ENCODE results near the gene FMN1.

FMN1 gene

GRCh38 chr15:33047077-33047476 is 147.4 kb downstream of the FMN1 start:
- peaks cover 0 to 5% of the 10 kb centered on the region in 2 donors for H3K9me3 ChIP-seq (ENCODE audit: control insufficient read depth in 2 of 2, low read length in 2 of 2)
- no peak overlapping the region for H3K9ac ChIP-seq (ENCODE audit: low read depth in 1 of 2, low read length in 2 of 2)
- H3K4me3 ChIP-seq (ENCODE audit: low read length in 2 of 2) = no peak overlapping the region
- H3K27ac ChIP-seq (ENCODE audit: low read depth in 2 of 2, low read length in 2 of 2) = no peak overlapping the region
- H3K4me1 ChIP-seq (ENCODE audit: control insufficient read depth in 2 of 2, insufficient read depth in 2 of 2, low read length in 2 of 2) = no peaks in the 10 kb centered on the region
- no peaks in the 10 kb centered on the region for H3K27me3 ChIP-seq (ENCODE audit: control insufficient read depth in 2 of 2, insufficient read depth in 2 of 2, low read length in 2 of 2)
- peaks cover 0 to 8% of the 10 kb centered on the region in 2 donors for H3K36me3 ChIP-seq (ENCODE audit: control insufficient read depth in 2 of 2, insufficient read depth in 2 of 2, low read length in 2 of 2)

- no peak overlapping the region for H3K27ac ChIP-seq (ENCODE audit: low read depth in 2 of 2, low read length in 2 of 2)
- H3K9me3 ChIP-seq (ENCODE audit: control insufficient read depth in 2 of 2, low read length in 2 of 2) = peaks cover 0 to 5% of the 10 kb centered on the region in 2 donors
- H3K36me3 ChIP-seq (ENCODE audit: control insufficient read depth in 2 of 2, insufficient read depth in 2 of 2, low read length in 2 of 2) = peaks cover 0 to 8% of the 10 kb centered on the region in 2 donors
- H3K4me3 ChIP-seq (ENCODE audit: low read length in 2 of 2) = no peak overlapping the region
- no peak overlapping the region for H3K9ac ChIP-seq (ENCODE audit: low read depth in 1 of 2, low read length in 2 of 2)
- H3K27me3 ChIP-seq (ENCODE audit: control insufficient read depth in 2 of 2, insufficient read depth in 2 of 2, low read length in 2 of 2) = no peaks in the 10 kb centered on the region
- H3K4me1 ChIP-seq (ENCODE audit: control insufficient read depth in 2 of 2, insufficient read depth in 2 of 2, low read length in 2 of 2) = no peaks in the 10 kb centered on the region
Observed at GRCh38 chr15:33046329-33046728, 148.2 kb downstream of the FMN1 start.

GRCh38 chr15:33045066-33045810 is 149.3 kb downstream of the FMN1 start:
- Histone ChIP-seq H3K27me3 (ENCODE audit: control insufficient read depth in 2 of 2, insufficient read depth in 2 of 2, low read length in 2 of 2) (no peaks in the 10 kb centered on the region), H3K9me3 (ENCODE audit: control insufficient read depth in 2 of 2, low read length in 2 of 2) (peaks cover 0 to 5% of the 10 kb centered on the region in 2 donors), H3K36me3 (ENCODE audit: control insufficient read depth in 2 of 2, insufficient read depth in 2 of 2, low read length in 2 of 2) (peaks cover 0 to 8% of the 10 kb centered on the region in 2 donors), H3K4me3 (ENCODE audit: low read length in 2 of 2) (no peak overlapping the region), H3K9ac (ENCODE audit: low read depth in 1 of 2, low read length in 2 of 2) (no peak overlapping the region), H3K4me1 (ENCODE audit: control insufficient read depth in 2 of 2, insufficient read depth in 2 of 2, low read length in 2 of 2) (no peaks in the 10 kb centered on the region), H3K27ac (ENCODE audit: low read depth in 2 of 2, low read length in 2 of 2) (no peak overlapping the region)

- Histone ChIP-seq H3K4me1 (ENCODE audit: control insufficient read depth in 2 of 2, insufficient read depth in 2 of 2, low read length in 2 of 2) (no peaks in the 10 kb centered on the region), H3K36me3 (ENCODE audit: control insufficient read depth in 2 of 2, insufficient read depth in 2 of 2, low read length in 2 of 2) (peaks cover 0 to 8% of the 10 kb centered on the region in 2 donors), H3K4me3 (ENCODE audit: low read length in 2 of 2) (no peak overlapping the region), H3K27ac (ENCODE audit: low read depth in 2 of 2, low read length in 2 of 2) (no peak overlapping the region), H3K27me3 (ENCODE audit: control insufficient read depth in 2 of 2, insufficient read depth in 2 of 2, low read length in 2 of 2) (no peaks in the 10 kb centered on the region), H3K9ac (ENCODE audit: low read depth in 1 of 2, low read length in 2 of 2) (no peak overlapping the region), H3K9me3 (ENCODE audit: control insufficient read depth in 2 of 2, low read length in 2 of 2) (peaks cover 0 to 5% of the 10 kb centered on the region in 2 donors)
Observed at GRCh38 chr15:33044598-33044997, 149.9 kb downstream of the FMN1 start.

- no peaks in the 10 kb centered on the region for H3K27me3 ChIP-seq (ENCODE audit: control insufficient read depth in 2 of 2, insufficient read depth in 2 of 2, low read length in 2 of 2)
- peaks cover 0 to 5% of the 10 kb centered on the region in 2 donors for H3K9me3 ChIP-seq (ENCODE audit: control insufficient read depth in 2 of 2, low read length in 2 of 2)
- H3K9ac ChIP-seq (ENCODE audit: low read depth in 1 of 2, low read length in 2 of 2) = no peak overlapping the region
- no peak overlapping the region for H3K27ac ChIP-seq (ENCODE audit: low read depth in 2 of 2, low read length in 2 of 2)
- no peak overlapping the region for H3K4me3 ChIP-seq (ENCODE audit: low read length in 2 of 2)
- peaks cover 0 to 8% of the 10 kb centered on the region in 2 donors for H3K36me3 ChIP-seq (ENCODE audit: control insufficient read depth in 2 of 2, insufficient read depth in 2 of 2, low read length in 2 of 2)
- no peaks in the 10 kb centered on the region for H3K4me1 ChIP-seq (ENCODE audit: control insufficient read depth in 2 of 2, insufficient read depth in 2 of 2, low read length in 2 of 2)
Observed at GRCh38 chr15:33043636-33044035, 150.9 kb downstream of the FMN1 start.

GRCh38 chr15:33040496-33040895 is 154.0 kb downstream of the FMN1 start:
- H3K36me3 ChIP-seq (ENCODE audit: control insufficient read depth in 2 of 2, insufficient read depth in 2 of 2, low read length in 2 of 2) = peaks cover 0 to 8% of the 10 kb centered on the region in 2 donors
- peaks cover 0 to 5% of the 10 kb centered on the region in 2 donors for H3K9me3 ChIP-seq (ENCODE audit: control insufficient read depth in 2 of 2, low read length in 2 of 2)
- no peak overlapping the region for H3K9ac ChIP-seq (ENCODE audit: low read depth in 1 of 2, low read length in 2 of 2)
- no peaks in the 10 kb centered on the region for H3K27me3 ChIP-seq (ENCODE audit: control insufficient read depth in 2 of 2, insufficient read depth in 2 of 2, low read length in 2 of 2)
- peaks cover under 1 to 4% of the 10 kb centered on the region in 2 donors for H3K4me1 ChIP-seq (ENCODE audit: control insufficient read depth in 2 of 2, insufficient read depth in 2 of 2, low read length in 2 of 2)
- no peak overlapping the region for H3K27ac ChIP-seq (ENCODE audit: low read depth in 2 of 2, low read length in 2 of 2)
- H3K4me3 ChIP-seq (ENCODE audit: low read length in 2 of 2) = no peak overlapping the region

- peak overlapping the region; percentile 28 to 68 for H3K27ac ChIP-seq (ENCODE audit: low read depth in 2 of 2, low read length in 2 of 2)
- no peaks in the 10 kb centered on the region for H3K9me3 ChIP-seq (ENCODE audit: control insufficient read depth in 2 of 2, low read length in 2 of 2)
- H3K9ac ChIP-seq (ENCODE audit: low read depth in 1 of 2, low read length in 2 of 2) = no peak overlapping the region
- peaks cover 15 to 26% of the 10 kb centered on the region in 2 donors for H3K4me1 ChIP-seq (ENCODE audit: control insufficient read depth in 2 of 2, insufficient read depth in 2 of 2, low read length in 2 of 2)
- H3K27me3 ChIP-seq (ENCODE audit: control insufficient read depth in 2 of 2, insufficient read depth in 2 of 2, low read length in 2 of 2) = no peaks in the 10 kb centered on the region
- no peaks in the 10 kb centered on the region for H3K36me3 ChIP-seq (ENCODE audit: control insufficient read depth in 2 of 2, insufficient read depth in 2 of 2, low read length in 2 of 2)
- no peak overlapping the region for H3K4me3 ChIP-seq (ENCODE audit: low read length in 2 of 2)
Observed at GRCh38 chr15:33034588-33034987, 159.9 kb downstream of the FMN1 start.

- H3K4me3 ChIP-seq (ENCODE audit: low read length in 2 of 2) = no peak overlapping the region
- no peak overlapping the region for H3K27ac ChIP-seq (ENCODE audit: low read depth in 2 of 2, low read length in 2 of 2)
- peaks cover 23 to 41% of the 10 kb centered on the region in 2 donors for H3K4me1 ChIP-seq (ENCODE audit: control insufficient read depth in 2 of 2, insufficient read depth in 2 of 2, low read length in 2 of 2)
- H3K27me3 ChIP-seq (ENCODE audit: control insufficient read depth in 2 of 2, insufficient read depth in 2 of 2, low read length in 2 of 2) = no peaks in the 10 kb centered on the region
- H3K9ac ChIP-seq (ENCODE audit: low read depth in 1 of 2, low read length in 2 of 2) = no peak overlapping the region
- no peaks in the 10 kb centered on the region for H3K9me3 ChIP-seq (ENCODE audit: control insufficient read depth in 2 of 2, low read length in 2 of 2)
- H3K36me3 ChIP-seq (ENCODE audit: control insufficient read depth in 2 of 2, insufficient read depth in 2 of 2, low read length in 2 of 2) = no peaks in the 10 kb centered on the region
Observed at GRCh38 chr15:33032053-33032452, 162.5 kb downstream of the FMN1 start.

- Histone ChIP-seq H3K9me3 (ENCODE audit: control insufficient read depth in 2 of 2, low read length in 2 of 2) (no peaks in the 10 kb centered on the region), H3K27me3 (ENCODE audit: control insufficient read depth in 2 of 2, insufficient read depth in 2 of 2, low read length in 2 of 2) (no peaks in the 10 kb centered on the region), H3K27ac (ENCODE audit: low read depth in 2 of 2, low read length in 2 of 2) (no peak overlapping the region), H3K4me3 (ENCODE audit: low read length in 2 of 2) (no peak overlapping the region), H3K9ac (ENCODE audit: low read depth in 1 of 2, low read length in 2 of 2) (no peak overlapping the region), H3K4me1 (ENCODE audit: control insufficient read depth in 2 of 2, insufficient read depth in 2 of 2, low read length in 2 of 2) (peaks cover 23 to 47% of the 10 kb centered on the region in 2 donors), H3K36me3 (ENCODE audit: control insufficient read depth in 2 of 2, insufficient read depth in 2 of 2, low read length in 2 of 2) (no peaks in the 10 kb centered on the region)
Observed at GRCh38 chr15:33031324-33031821, 163.1 kb downstream of the FMN1 start.

GRCh38 chr15:33030315-33030714 is 164.2 kb downstream of the FMN1 start:
- Histone ChIP-seq H3K9me3 (ENCODE audit: control insufficient read depth in 2 of 2, low read length in 2 of 2) (no peaks in the 10 kb centered on the region), H3K27ac (ENCODE audit: low read depth in 2 of 2, low read length in 2 of 2) (no peak overlapping the region), H3K36me3 (ENCODE audit: control insufficient read depth in 2 of 2, insufficient read depth in 2 of 2, low read length in 2 of 2) (no peaks in the 10 kb centered on the region), H3K4me1 (ENCODE audit: control insufficient read depth in 2 of 2, insufficient read depth in 2 of 2, low read length in 2 of 2) (peaks cover 21 to 44% of the 10 kb centered on the region in 2 donors), H3K9ac (ENCODE audit: low read depth in 1 of 2, low read length in 2 of 2) (no peak overlapping the region), H3K4me3 (ENCODE audit: low read length in 2 of 2) (no peak overlapping the region), H3K27me3 (ENCODE audit: control insufficient read depth in 2 of 2, insufficient read depth in 2 of 2, low read length in 2 of 2) (no peaks in the 10 kb centered on the region)
